AG04449 (cell line): ENCODE data around the gene TOMM40.

Source experiments
- CTCF ChIA-PET: fragments of 350-600 bp; formaldehyde crosslinking; extraction: SDS; loops from one replicate; lab custom pipeline; 2021; ENCODE audit warnings: antibody characterized with exemption; lab: Yijun Ruan, JAX
- POLR2A ChIA-PET: fragments of 400-600, 350-600 bp; formaldehyde crosslinking; extraction: SDS; loops from one replicate; lab custom pipeline; 2020; ENCODE audit warnings: antibody characterized with exemption, inconsistent platforms; lab: Yijun Ruan, JAX
- DNase-seq: peaks from one replicate; pipeline ENCODE4 v3.0.0-alpha.2; 2010; ENCODE audit warnings: low read depth, low spot score
- H3K4me3 ChIP-seq: 2 replicates; pipeline ENCODE4 v1.5.1; 2011; ENCODE audit warnings: low read depth, mild to moderate bottlenecking, control low read depth, low read length
- CTCF ChIP-seq: IDR thresholded peaks from one replicate; pipeline ENCODE4 v1.5.1; 2011; ENCODE audit warnings: mild to moderate bottlenecking, moderate library complexity, low read length, control low read depth, inconsistent platforms; ENCODE audit not compliant: insufficient read depth; ENCODE audit errors: missing control alignments

TOMM40 gene

GRCh38 chr19:44892932-44893331 is 1.9 kb downstream of the TOMM40 start:
- H3K4me3 ChIP-seq: no peak overlapping the region
- ChIA-PET POLR2A (interaction anchor here (1.1 kb wide), 1 partner anchor 62 kb away, joined by 4 read pairs; the partner anchor contains the start of gene CLPTM1), CTCF (interaction anchor here (0.8 to 2.8 kb wide), 2 partner anchors 10 to 315 kb away, joined by 3 to 22 read pairs; no protein-coding TSS in a partner anchor)
- DNase-seq: no peak
- no peak for TF ChIP-seq CTCF

- TF ChIP-seq CTCF: no peak
- CTCF ChIA-PET: interaction anchor here (2.8 kb wide), 1 partner anchor 10 kb away, joined by 22 read pairs; no protein-coding TSS in a partner anchor
- POLR2A ChIA-PET: no interaction called here
- DNase-seq: no peak
- H3K4me3 ChIP-seq: no peak overlapping the region
Observed at GRCh38 chr19:44893332-44894051, 2.4 kb downstream of the TOMM40 start.

DNA sequence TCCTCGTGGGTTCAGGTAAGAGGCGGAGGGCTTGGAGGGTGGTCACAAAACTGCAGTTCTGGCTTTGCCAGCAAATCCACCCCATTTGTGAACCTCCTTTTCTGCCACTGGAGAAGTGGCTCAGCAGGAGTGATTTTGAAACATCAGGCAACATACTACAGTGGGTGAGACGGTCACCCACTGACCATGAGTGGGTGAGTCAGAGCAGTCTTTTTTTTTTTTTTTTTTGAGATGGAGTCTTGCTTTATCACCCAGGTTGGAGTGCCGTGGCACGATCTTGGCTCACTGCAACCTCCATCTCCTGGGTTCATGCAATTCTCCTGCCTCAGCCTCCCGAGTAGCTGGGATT is 3.0 kb downstream of the TOMM40 start:
- ChIA-PET POLR2A (no interaction called here), CTCF (interaction anchor here (1.9 kb wide), 1 partner anchor 10 kb away, joined by 17 read pairs; no protein-coding TSS in a partner anchor)
- no peak for TF ChIP-seq CTCF
- DNase-seq: no peak
- H3K4me3 ChIP-seq: no peak overlapping the region

GRCh38 chr19:44894946-44895345 is 3.9 kb downstream of the TOMM40 start:
- DNase-seq: no peak
- ChIA-PET POLR2A (no interaction called here), CTCF (interaction anchor here (1.0 to 1.9 kb wide), 3 partner anchors 9 to 57 kb away, joined by 3 to 17 read pairs (median 4); no protein-coding TSS in a partner anchor)
- TF ChIP-seq CTCF: no peak
- no peak overlapping the region for H3K4me3 ChIP-seq

GRCh38 chr19:44897835-44898234 is 6.8 kb downstream of the TOMM40 start:
- no peak overlapping the region for H3K4me3 ChIP-seq
- POLR2A ChIA-PET: no interaction called here
- TF ChIP-seq CTCF: no peak
- no peak for DNase-seq
- CTCF ChIA-PET: interaction anchor here (1.3 kb wide), 1 partner anchor 54 kb away, joined by 5 read pairs; no protein-coding TSS in a partner anchor
